ENCODE results near the gene HSPA1B. TPM values are rescaled to one million over a fixed set of nuclear protein-coding genes. Genes with fewer than 3 reads are reported as not detected.

HSPA1B gene
- polyA plus RNA-seq, 2 of the 4 experiments (the other 2 are of a cell fraction) = 70.6 to 125 TPM

DNA sequence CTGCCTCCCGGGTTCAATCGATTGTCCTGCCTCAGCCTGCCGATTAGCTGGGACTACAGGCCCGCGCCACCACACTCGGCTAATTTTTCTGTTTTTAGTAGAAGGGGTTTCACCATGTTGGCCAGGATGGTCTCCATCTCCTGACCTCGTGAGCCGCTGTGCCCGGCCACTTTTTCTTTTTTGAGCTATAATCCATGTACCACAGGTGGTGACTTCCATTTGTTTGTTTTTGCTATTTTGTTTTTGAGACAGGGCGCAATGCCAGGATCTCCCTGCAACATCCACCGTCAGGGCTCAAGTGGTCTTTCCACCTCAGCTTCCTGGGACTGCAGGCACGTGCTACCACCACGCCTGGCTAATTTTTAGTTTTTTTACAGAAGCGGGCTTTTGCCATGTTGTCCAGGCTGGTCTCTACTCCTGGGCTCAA lies 8.5 kb downstream of the HSPA1B start:
- DNase-seq (ENCODE audit: low read depth in 1 of 2, low spot score in 1 of 2) (no peak), ATAC-seq (no peak), FAIRE-seq (no peak)
- H3K4me1 ChIP-seq = peaks cover 29% of the 10 kb centered on the region
- H3K27ac ChIP-seq = peak overlapping the region; percentile 99 to 100
- peak overlapping the region; percentile 99 for H3K4me2 ChIP-seq
- no peaks in the 10 kb centered on the region for H3K9me3 ChIP-seq
- no peak for TF ChIP-seq KDM1A (IDR thresholded peaks at IDR 0.05; ENCODE audit: low read depth)
- TF ChIP-seq, protein P1, sequence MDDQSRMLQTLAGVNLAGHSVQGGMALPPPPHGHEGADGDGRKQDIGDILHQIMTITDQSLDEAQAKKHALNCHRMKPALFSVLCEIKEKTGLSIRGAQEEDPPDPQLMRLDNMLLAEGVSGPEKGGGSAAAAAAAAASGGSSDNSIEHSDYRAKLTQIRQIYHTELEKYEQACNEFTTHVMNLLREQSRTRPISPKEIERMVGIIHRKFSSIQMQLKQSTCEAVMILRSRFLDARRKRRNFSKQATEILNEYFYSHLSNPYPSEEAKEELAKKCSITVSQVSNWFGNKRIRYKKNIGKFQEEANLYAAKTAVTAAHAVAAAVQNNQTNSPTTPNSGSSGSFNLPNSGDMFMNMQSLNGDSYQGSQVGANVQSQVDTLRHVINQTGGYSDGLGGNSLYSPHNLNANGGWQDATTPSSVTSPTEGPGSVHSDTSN (IDR thresholded peaks at IDR 0.05) = no peak
- whole genome bisulfite sequencing (ENCODE audit: missing lambda C conversion rate) = under 1% methylated on average over 14 of the region's 14 CpGs
- peak overlapping the region; percentile 99 for H3K4me3 ChIP-seq
- ChIA-PET POLR2A (interaction anchor here (1.0 to 2.1 kb wide), 2 partner anchors 9 to 136 kb away, joined by 9 to 11 read pairs; partner anchors contain the start of genes DXO and HSPA1B), CTCF (interaction anchor here (1.2 kb wide), 1 partner anchor 44 kb away, joined by 3 read pairs; no protein-coding TSS in a partner anchor)

DNA sequence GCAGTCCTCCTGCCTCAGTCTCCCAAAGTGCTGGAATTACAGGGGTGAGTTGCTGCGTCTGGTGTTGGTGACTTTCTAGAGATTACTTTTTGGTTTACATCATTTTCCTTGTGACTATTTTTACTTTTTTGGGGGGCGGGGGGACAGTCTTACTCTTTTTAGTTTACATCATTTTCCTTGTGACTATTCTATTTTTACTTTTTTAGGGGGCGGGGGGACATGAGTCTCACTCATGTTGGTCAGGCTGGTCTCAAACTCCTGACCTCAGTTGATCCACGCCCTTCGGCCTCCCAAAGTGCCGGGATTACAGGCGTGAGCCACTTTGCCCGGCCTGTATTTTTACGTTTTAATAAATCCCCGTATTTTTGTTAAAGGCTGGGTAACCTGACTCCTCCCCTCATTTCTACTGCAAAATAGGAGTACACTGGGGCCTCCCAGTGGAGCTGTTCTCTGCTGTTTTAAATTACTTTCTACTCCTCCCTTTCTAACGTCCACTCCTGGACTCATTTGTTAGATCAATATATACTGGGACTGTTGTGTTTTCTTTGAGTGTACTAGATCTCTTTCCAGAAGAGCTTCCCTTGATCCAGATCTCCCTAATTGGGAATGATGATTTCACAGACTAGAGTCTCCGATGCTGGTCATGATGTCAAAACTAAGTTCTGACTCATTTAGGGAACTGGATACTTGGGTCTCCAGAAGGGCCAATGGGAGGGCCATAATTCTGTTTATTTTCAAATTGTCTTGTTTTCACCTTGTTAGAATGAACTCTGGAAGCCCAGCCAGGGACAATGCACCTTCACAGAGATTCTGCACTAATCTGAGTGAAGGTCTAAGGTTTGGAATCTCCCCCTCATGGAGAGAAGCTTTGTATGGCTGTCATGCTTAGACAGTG lies 9.2 kb downstream of the HSPA1B start:
- Histone ChIP-seq H3K27ac (peak overlapping the region; percentile 99 to 100), H3K4me3 (peak overlapping the region; percentile 99), H3K9me3 (no peaks in the 10 kb centered on the region), H3K4me1 (peaks cover 22% of the 10 kb centered on the region; the same call in 2 of the 3 replicates), H3K4me2 (peak overlapping the region; percentile 99)
- DNase-seq (ENCODE audit: low read depth in 1 of 2, low spot score in 1 of 2) (no peak), FAIRE-seq (no peak), ATAC-seq (no peak)
- ChIA-PET POLR2A (interaction anchor here (0.6 to 2.1 kb wide), 2 partner anchors 9 to 22 kb away, joined by 3 to 11 read pairs; partner anchors contain the start of genes HSPA1A, HSPA1B and HSPA1L), CTCF (interaction anchor here (1.2 kb wide), 1 partner anchor 44 kb away, joined by 3 read pairs; no protein-coding TSS in a partner anchor)
- TF ChIP-seq HDAC2 (IDR thresholded peaks at IDR 0.05) = no peak
- TF ChIP-seq, protein P2, sequence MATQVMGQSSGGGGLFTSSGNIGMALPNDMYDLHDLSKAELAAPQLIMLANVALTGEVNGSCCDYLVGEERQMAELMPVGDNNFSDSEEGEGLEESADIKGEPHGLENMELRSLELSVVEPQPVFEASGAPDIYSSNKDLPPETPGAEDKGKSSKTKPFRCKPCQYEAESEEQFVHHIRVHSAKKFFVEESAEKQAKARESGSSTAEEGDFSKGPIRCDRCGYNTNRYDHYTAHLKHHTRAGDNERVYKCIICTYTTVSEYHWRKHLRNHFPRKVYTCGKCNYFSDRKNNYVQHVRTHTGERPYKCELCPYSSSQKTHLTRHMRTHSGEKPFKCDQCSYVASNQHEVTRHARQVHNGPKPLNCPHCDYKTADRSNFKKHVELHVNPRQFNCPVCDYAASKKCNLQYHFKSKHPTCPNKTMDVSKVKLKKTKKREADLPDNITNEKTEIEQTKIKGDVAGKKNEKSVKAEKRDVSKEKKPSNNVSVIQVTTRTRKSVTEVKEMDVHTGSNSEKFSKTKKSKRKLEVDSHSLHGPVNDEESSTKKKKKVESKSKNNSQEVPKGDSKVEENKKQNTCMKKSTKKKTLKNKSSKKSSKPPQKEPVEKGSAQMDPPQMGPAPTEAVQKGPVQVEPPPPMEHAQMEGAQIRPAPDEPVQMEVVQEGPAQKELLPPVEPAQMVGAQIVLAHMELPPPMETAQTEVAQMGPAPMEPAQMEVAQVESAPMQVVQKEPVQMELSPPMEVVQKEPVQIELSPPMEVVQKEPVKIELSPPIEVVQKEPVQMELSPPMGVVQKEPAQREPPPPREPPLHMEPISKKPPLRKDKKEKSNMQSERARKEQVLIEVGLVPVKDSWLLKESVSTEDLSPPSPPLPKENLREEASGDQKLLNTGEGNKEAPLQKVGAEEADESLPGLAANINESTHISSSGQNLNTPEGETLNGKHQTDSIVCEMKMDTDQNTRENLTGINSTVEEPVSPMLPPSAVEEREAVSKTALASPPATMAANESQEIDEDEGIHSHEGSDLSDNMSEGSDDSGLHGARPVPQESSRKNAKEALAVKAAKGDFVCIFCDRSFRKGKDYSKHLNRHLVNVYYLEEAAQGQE (IDR thresholded peaks at IDR 0.05) = no peak
- TF ChIP-seq EP300 (IDR thresholded peaks at IDR 0.05) = no peak
- no peak for TF ChIP-seq HEYL (CRISPR knock-in tag; IDR thresholded peaks at IDR 0.05)
- no peak for TF ChIP-seq EHF (CRISPR knock-in tag; IDR thresholded peaks at IDR 0.05)
- TF ChIP-seq, protein P3, sequence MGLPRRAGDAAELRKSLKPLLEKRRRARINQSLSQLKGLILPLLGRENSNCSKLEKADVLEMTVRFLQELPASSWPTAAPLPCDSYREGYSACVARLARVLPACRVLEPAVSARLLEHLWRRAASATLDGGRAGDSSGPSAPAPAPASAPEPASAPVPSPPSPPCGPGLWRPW (IDR thresholded peaks at IDR 0.05) = no peak
- no peak for TF ChIP-seq CHD4 (IDR thresholded peaks at IDR 0.05; ENCODE audit: borderline replicate concordance)
- TF ChIP-seq NFE2L2 (conservative IDR thresholded peaks at IDR 0.05; ENCODE audit: low read length) = no peak
- no peak for TF ChIP-seq KDM5A (IDR thresholded peaks at IDR 0.05)
- no peak for TF ChIP-seq FOSL2 (IDR thresholded peaks at IDR 0.05)
- TF ChIP-seq FOSL2 (CRISPR knock-in tag; IDR thresholded peaks at IDR 0.05) = no peak
- TF ChIP-seq CEBPB (IDR thresholded peaks at IDR 0.05) = no peak
- TF ChIP-seq BHLHE40 (IDR thresholded peaks at IDR 0.05; ENCODE audit: low read depth, low read length) = no peak
- no peak for TF ChIP-seq JUN (IDR thresholded peaks at IDR 0.05)
- TF ChIP-seq MAFK (IDR thresholded peaks at IDR 0.05; ENCODE audit: partially characterized antibody) = no peak
- TF ChIP-seq RAD21 (conservative IDR thresholded peaks at IDR 0.05 in 1 of 2, IDR thresholded peaks at IDR 0.05 in 1 of 2) = no peak
- no peak for TF ChIP-seq RNF2 (IDR thresholded peaks at IDR 0.05; ENCODE audit: borderline replicate concordance, low read depth)
- no peak for TF ChIP-seq ZSCAN20 (CRISPR knock-in tag; IDR thresholded peaks at IDR 0.05)
- TF ChIP-seq, protein P4, sequence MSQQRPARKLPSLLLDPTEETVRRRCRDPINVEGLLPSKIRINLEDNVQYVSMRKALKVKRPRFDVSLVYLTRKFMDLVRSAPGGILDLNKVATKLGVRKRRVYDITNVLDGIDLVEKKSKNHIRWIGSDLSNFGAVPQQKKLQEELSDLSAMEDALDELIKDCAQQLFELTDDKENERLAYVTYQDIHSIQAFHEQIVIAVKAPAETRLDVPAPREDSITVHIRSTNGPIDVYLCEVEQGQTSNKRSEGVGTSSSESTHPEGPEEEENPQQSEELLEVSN (IDR thresholded peaks at IDR 0.05; ENCODE audit: borderline replicate concordance, low read depth) = no peak
- no peak for TF ChIP-seq TFCP2L1 (CRISPR knock-in tag; IDR thresholded peaks at IDR 0.05)
- under 1% methylated on average over 12 of the region's 12 CpGs for WGBS (ENCODE audit: missing lambda C conversion rate)

Data from A549 (cell line).